ENCODE data around the gene PRDX6.

DNA sequence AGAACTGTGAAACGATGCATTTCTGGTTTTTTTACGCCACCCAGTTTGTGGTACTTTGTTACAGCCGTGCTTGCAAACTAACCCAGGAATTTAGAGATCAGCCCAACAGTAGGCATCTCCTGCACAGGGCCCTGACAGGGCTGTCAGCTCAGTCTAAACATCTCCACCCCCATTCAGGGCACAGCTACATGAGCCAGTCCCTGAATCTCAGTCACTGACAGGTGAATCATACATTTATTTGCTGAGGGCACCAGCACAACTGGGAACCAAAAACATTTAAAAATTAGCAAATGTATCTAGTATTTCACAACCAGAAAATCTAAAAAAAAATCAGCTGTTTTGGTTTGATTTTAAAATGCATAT lies 30.7 kb downstream of the PRDX6 start:
- TF ChIP-seq, protein P1, sequence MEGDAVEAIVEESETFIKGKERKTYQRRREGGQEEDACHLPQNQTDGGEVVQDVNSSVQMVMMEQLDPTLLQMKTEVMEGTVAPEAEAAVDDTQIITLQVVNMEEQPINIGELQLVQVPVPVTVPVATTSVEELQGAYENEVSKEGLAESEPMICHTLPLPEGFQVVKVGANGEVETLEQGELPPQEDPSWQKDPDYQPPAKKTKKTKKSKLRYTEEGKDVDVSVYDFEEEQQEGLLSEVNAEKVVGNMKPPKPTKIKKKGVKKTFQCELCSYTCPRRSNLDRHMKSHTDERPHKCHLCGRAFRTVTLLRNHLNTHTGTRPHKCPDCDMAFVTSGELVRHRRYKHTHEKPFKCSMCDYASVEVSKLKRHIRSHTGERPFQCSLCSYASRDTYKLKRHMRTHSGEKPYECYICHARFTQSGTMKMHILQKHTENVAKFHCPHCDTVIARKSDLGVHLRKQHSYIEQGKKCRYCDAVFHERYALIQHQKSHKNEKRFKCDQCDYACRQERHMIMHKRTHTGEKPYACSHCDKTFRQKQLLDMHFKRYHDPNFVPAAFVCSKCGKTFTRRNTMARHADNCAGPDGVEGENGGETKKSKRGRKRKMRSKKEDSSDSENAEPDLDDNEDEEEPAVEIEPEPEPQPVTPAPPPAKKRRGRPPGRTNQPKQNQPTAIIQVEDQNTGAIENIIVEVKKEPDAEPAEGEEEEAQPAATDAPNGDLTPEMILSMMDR (conservative IDR thresholded peaks at IDR 0.05; ENCODE audit: low read length) = no peak
- no peak for TF ChIP-seq EZH2phosphoT487 (IDR thresholded peaks at IDR 0.05; ENCODE audit: borderline replicate concordance)

Data from Loucy (cell line).